IMR-90 (cell line): ENCODE data around the gene CCDC40. TPM values are rescaled to one million over a fixed set of nuclear protein-coding genes. Genes with fewer than 3 reads are reported as not detected.

Experiments
- ATAC-seq: fragments of 200-7000 bp; cut with Tn5 transposase; 2 replicates; pipeline ENCODE4 v1.9.1; 2020; ENCODE audit warnings: low read depth, mild to moderate bottlenecking, moderate library complexity
- BruUV-seq: library from RNA; stranded (reverse); fragments of 400-500 nt; replicated peaks from 2 replicates; lab custom pipeline; 2021; lab: Mats Ljungman, UMichigan
- CTCF ChIA-PET: fragments of 300-600 bp; formaldehyde crosslinking; extraction: SDS; loops from one replicate; lab custom pipeline; 2021; ENCODE audit warnings: antibody characterized with exemption; lab: Yijun Ruan, JAX
- POLR2A ChIA-PET: fragments of 300-600 bp; sonication (Branson Sonifier 250); formaldehyde crosslinking; loops from one replicate; lab custom pipeline; 2022; ENCODE audit warnings: antibody characterized with exemption; ENCODE audit not compliant: unreplicated experiment; lab: Charles Lee
- DNase-seq: peaks from one replicate; pipeline ENCODE4 v3.0.0; 2013
- H2AFZ ChIP-seq: replicated peaks from 2 replicates; pipeline ENCODE3; 2013; ENCODE audit warnings: low read length, mild to moderate bottlenecking; ENCODE audit not compliant: poor library complexity
- H2AK5ac ChIP-seq: 2 replicates; pipeline ENCODE4 v1.6.1; 2013; ENCODE audit warnings: low read depth, low read length, inconsistent platforms
- H2AK9ac ChIP-seq: replicated peaks from 2 replicates; pipeline ENCODE3; 2013; ENCODE audit warnings: mild to moderate bottlenecking, low read depth, low read length, moderate library complexity; ENCODE audit not compliant: poor library complexity
- H2BK120ac ChIP-seq: 2 replicates; pipeline ENCODE4 v1.6.1; 2013; ENCODE audit warnings: low read depth, low read length, inconsistent platforms
- H2BK15ac ChIP-seq: 3 replicates; pipeline ENCODE4 v1.6.1; 2013; ENCODE audit warnings: low read depth, low read length, inconsistent platforms
- H2BK20ac ChIP-seq: 2 replicates; pipeline ENCODE4 v1.6.1; 2013; ENCODE audit warnings: low read depth, mild to moderate bottlenecking, inconsistent platforms, low read length, moderate library complexity
- H2BK5ac ChIP-seq: 2 replicates; pipeline ENCODE4 v1.6.1; 2013; ENCODE audit warnings: mild to moderate bottlenecking, low read depth, low read length, inconsistent platforms; ENCODE audit not compliant: poor library complexity, severe bottlenecking
- H3K14ac ChIP-seq: replicated peaks from 2 replicates; pipeline ENCODE4 v1.6.1; 2013; ENCODE audit warnings: low read depth, low read length, inconsistent platforms
- H3K18ac ChIP-seq: 2 replicates; pipeline ENCODE4 v1.6.1; 2013; ENCODE audit warnings: low read depth, low read length, control low read depth
- H3K23ac ChIP-seq: 2 replicates; pipeline ENCODE4 v1.6.1; 2013; ENCODE audit warnings: low read depth, low read length, inconsistent platforms
- H3K27ac ChIP-seq: 2 replicates; pipeline ENCODE4 v1.5.1; 2013; ENCODE audit warnings: mild to moderate bottlenecking, control low read depth, low read length; ENCODE audit not compliant: insufficient read depth
- H3K27me3 ChIP-seq: 2 replicates; pipeline ENCODE4 v1.6.1; 2013; ENCODE audit warnings: low read length; ENCODE audit not compliant: control insufficient read depth, insufficient read depth
- H3K36me3 ChIP-seq: 2 replicates; pipeline ENCODE4 v1.6.1; 2013; ENCODE audit warnings: low read length, mixed read lengths; ENCODE audit not compliant: control insufficient read depth, insufficient read depth
- H3K4ac ChIP-seq: 2 replicates; pipeline ENCODE4 v1.6.1; 2013; ENCODE audit warnings: low read depth, low read length, inconsistent platforms
- H3K4me1 ChIP-seq: 2 replicates; pipeline ENCODE4 v1.6.1; 2013; ENCODE audit warnings: low read length, mixed read lengths; ENCODE audit not compliant: control insufficient read depth, insufficient read depth
- H3K4me2 ChIP-seq: 2 replicates; pipeline ENCODE4 v1.6.1; 2013; ENCODE audit warnings: low read depth, mild to moderate bottlenecking, control low read depth, low read length, moderate library complexity
- H3K4me3 ChIP-seq: 2 replicates; pipeline ENCODE4 v1.5.1; 2013; ENCODE audit warnings: low read depth, mild to moderate bottlenecking, control low read depth, low read length, moderate library complexity; ENCODE audit not compliant: insufficient read depth
- H3K56ac ChIP-seq: 2 replicates; pipeline ENCODE4 v1.6.1; 2013; ENCODE audit warnings: low read length, inconsistent platforms; ENCODE audit not compliant: insufficient read depth; ENCODE audit errors: extremely low read depth
- H3K79me1 ChIP-seq, 2 experiments: 2 replicates each; pipeline ENCODE4 v1.6.1; 2013; ENCODE audit warnings: low read length in 2 of 2, inconsistent platforms in 1 of 2, low read depth in 1 of 2
- H3K9ac ChIP-seq: 2 replicates; pipeline ENCODE4 v1.6.1; 2013; ENCODE audit warnings: low read depth, low read length, control low read depth
- H3K9me1 ChIP-seq: 2 replicates; pipeline ENCODE4 v1.6.1; 2013; ENCODE audit warnings: low read length, inconsistent platforms; ENCODE audit not compliant: insufficient read depth
- H3K9me3 ChIP-seq: 2 replicates; pipeline ENCODE4 v1.6.1; 2013; ENCODE audit warnings: low read length; ENCODE audit not compliant: control insufficient read depth, insufficient read depth
- H4K20me1 ChIP-seq: 2 replicates; pipeline ENCODE4 v1.6.1; 2013; ENCODE audit warnings: low read length, inconsistent platforms; ENCODE audit not compliant: insufficient read depth
- H4K5ac ChIP-seq: 2 replicates; pipeline ENCODE4 v1.6.1; 2013; ENCODE audit warnings: mild to moderate bottlenecking, low read depth, low read length, control low read depth
- H4K8ac ChIP-seq, 2 experiments: 2 replicates each; pipeline ENCODE4 v1.6.1; 2013; ENCODE audit warnings: low read depth in 2 of 2, low read length in 2 of 2, control low read depth in 1 of 2, inconsistent platforms in 1 of 2
- H4K91ac ChIP-seq: 2 replicates; pipeline ENCODE4 v1.6.1; 2013; ENCODE audit warnings: low read depth, low read length, inconsistent platforms; ENCODE audit not compliant: insufficient read depth
- BHLHE40 ChIP-seq: fragments of 150-350 bp; IDR thresholded peaks from 2 replicates; pipeline ENCODE4 v1.6.1; 2016; ENCODE audit warnings: mild to moderate bottlenecking, low read depth, low read length
- CEBPB ChIP-seq: IDR thresholded peaks from 2 replicates; pipeline ENCODE4 v1.6.1; 2012; ENCODE audit warnings: low read depth, low read length, improper control_type of control experiment
- CHD1 ChIP-seq: IDR thresholded peaks from 2 replicates; pipeline ENCODE4 v1.6.1; 2012; ENCODE audit warnings: low read depth, low read length, improper control_type of control experiment
- FOS ChIP-seq: fragments of 150-350 bp; IDR thresholded peaks from 2 replicates; pipeline ENCODE4 v1.6.1; 2016; ENCODE audit warnings: low read depth, low read length
- MAZ ChIP-seq: IDR thresholded peaks from 2 replicates; pipeline ENCODE4 v1.6.1; 2012; ENCODE audit warnings: low read depth, mild to moderate bottlenecking, low read length, improper control_type of control experiment, moderate library complexity, borderline replicate concordance
- MXI1 ChIP-seq: IDR thresholded peaks from 2 replicates; pipeline ENCODE4 v1.6.1; 2012; ENCODE audit warnings: low read depth, mild to moderate bottlenecking, low read length, moderate library complexity, borderline replicate concordance
- NFE2L2 ChIP-seq: fragments of 150-350 bp; IDR thresholded peaks from 2 replicates; pipeline ENCODE4 v1.6.1; 2016; ENCODE audit warnings: low read depth, mild to moderate bottlenecking, low read length
- RCOR1 ChIP-seq: IDR thresholded peaks from 2 replicates; pipeline ENCODE4 v1.6.1; 2012; ENCODE audit warnings: mild to moderate bottlenecking, low read length, improper control_type of control experiment; ENCODE audit not compliant: insufficient replicate concordance
- SMC3 ChIP-seq: fragments of 150-350 bp; IDR thresholded peaks from 2 replicates; pipeline ENCODE4 v1.6.1; 2016; ENCODE audit warnings: low read depth, mild to moderate bottlenecking, antibody characterized with exemption, low read length, moderate library complexity
- WGBS, 2 experiments: methylation state at CpG; one replicate each; pipeline versions ENCODE4 v1.1.5 to v1.1.7; 2013; ENCODE audit warnings: missing lambda C conversion rate in 2 of 2; ENCODE audit not compliant: insufficient read length in 1 of 2; ENCODE audit errors: extremely low coverage in 2 of 2; 5-methylcytosine and 5-hydroxymethylcytosine counted together
- dilution Hi-C: fragments of 300-500 bp; cut with HindIII; formaldehyde crosslinking; loops from one replicate; pipeline ENCODE4 v1.14.3; 2018; ENCODE audit warnings: low sequenced_read_pairs; ENCODE audit not compliant: unreplicated experiment
- in situ Hi-C: fragments of 300-500 bp; cut with MboI; formaldehyde crosslinking; loops from 3 replicates; pipeline ENCODE4 v1.14.3; 2019; ENCODE audit warnings: low sequenced_read_pairs, inconsistent platforms, mixed read lengths
- intact Hi-C: fragments of 100-400 bp; cut with micrococcal nuclease; formaldehyde crosslinking; loops from 2 replicates; pipeline ENCODE4 v1.10.0; 2022
- polyA plus RNA-seq, 3 experiments: library from polyadenylated mRNA; depleted of rRNA; stranded (reverse); fragments of >200 nt; gene quantifications; 2 replicates each; pipeline ENCODE4 v1.2.3, GENCODE V29; 2012; ENCODE audit warnings: low replicate concordance in 1 of 3
- total RNA-seq: library from RNA; depleted of rRNA; stranded (reverse); fragments of >200 nt; gene quantifications from 2 replicates; pipeline ENCODE4 v1.2.3, GENCODE V29; 2012
- TF ChIP-seq, protein P1 (sequence below): fragments of 150-350 bp; IDR thresholded peaks from 2 replicates; pipeline ENCODE4 v1.6.1; 2016; ENCODE audit warnings: low read depth, mild to moderate bottlenecking, low read length, moderate library complexity, borderline replicate concordance
- TF ChIP-seq, protein P2 (sequence below): conservative IDR thresholded peaks from 2 replicates; pipeline ENCODE4 v1.5.1; 2012; ENCODE audit warnings: mild to moderate bottlenecking, low read depth, low read length, improper control_type of control experiment

Gene CCDC40
- total and polyA plus RNA-seq, 2 of the 4 experiments (the other 2 are of a cell fraction) = 0.90 to 4.7 TPM

- H2AFZ ChIP-seq = no peak overlapping the region
- no peak overlapping the region for H2BK15ac ChIP-seq
- H4K20me1 ChIP-seq = no peaks in the 10 kb centered on the region
- H3K27ac ChIP-seq = no peak overlapping the region
- dilution Hi-C loops = no loop called here
- H2BK120ac ChIP-seq = no peak overlapping the region
- no peak for ATAC-seq
- no peak overlapping the region for H2AK9ac ChIP-seq
- H3K18ac ChIP-seq = no peak overlapping the region
- no peak overlapping the region for H3K14ac ChIP-seq
- BruUV-seq = no TSS peak
- no peak for TF ChIP-seq CEBPB
- no peak for TF ChIP-seq CHD1
- TF ChIP-seq RCOR1 = no peak
- TF ChIP-seq, protein P1, sequence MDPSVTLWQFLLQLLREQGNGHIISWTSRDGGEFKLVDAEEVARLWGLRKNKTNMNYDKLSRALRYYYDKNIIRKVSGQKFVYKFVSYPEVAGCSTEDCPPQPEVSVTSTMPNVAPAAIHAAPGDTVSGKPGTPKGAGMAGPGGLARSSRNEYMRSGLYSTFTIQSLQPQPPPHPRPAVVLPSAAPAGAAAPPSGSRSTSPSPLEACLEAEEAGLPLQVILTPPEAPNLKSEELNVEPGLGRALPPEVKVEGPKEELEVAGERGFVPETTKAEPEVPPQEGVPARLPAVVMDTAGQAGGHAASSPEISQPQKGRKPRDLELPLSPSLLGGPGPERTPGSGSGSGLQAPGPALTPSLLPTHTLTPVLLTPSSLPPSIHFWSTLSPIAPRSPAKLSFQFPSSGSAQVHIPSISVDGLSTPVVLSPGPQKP = no peak
- TF ChIP-seq, protein P2, sequence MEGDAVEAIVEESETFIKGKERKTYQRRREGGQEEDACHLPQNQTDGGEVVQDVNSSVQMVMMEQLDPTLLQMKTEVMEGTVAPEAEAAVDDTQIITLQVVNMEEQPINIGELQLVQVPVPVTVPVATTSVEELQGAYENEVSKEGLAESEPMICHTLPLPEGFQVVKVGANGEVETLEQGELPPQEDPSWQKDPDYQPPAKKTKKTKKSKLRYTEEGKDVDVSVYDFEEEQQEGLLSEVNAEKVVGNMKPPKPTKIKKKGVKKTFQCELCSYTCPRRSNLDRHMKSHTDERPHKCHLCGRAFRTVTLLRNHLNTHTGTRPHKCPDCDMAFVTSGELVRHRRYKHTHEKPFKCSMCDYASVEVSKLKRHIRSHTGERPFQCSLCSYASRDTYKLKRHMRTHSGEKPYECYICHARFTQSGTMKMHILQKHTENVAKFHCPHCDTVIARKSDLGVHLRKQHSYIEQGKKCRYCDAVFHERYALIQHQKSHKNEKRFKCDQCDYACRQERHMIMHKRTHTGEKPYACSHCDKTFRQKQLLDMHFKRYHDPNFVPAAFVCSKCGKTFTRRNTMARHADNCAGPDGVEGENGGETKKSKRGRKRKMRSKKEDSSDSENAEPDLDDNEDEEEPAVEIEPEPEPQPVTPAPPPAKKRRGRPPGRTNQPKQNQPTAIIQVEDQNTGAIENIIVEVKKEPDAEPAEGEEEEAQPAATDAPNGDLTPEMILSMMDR = no peak
- no peak for TF ChIP-seq NFE2L2
- no peak for TF ChIP-seq BHLHE40
- no peak for TF ChIP-seq SMC3
- no peak for TF ChIP-seq MXI1
- TF ChIP-seq FOS = no peak
- TF ChIP-seq MAZ = no peak
- no peak overlapping the region for H4K5ac ChIP-seq
- CTCF ChIA-PET = no interaction called here
- intact Hi-C loops = no loop called here
- POLR2A ChIA-PET = no interaction called here
- H3K23ac ChIP-seq = no peak overlapping the region
- H4K91ac ChIP-seq = no peak overlapping the region
- H3K9me3 ChIP-seq = no peaks in the 10 kb centered on the region
- peaks cover 5% of the 10 kb centered on the region for H3K4me1 ChIP-seq
- no peaks in the 10 kb centered on the region for H3K79me1 ChIP-seq
- H2BK20ac ChIP-seq = no peak overlapping the region
- H4K8ac ChIP-seq = no peak overlapping the region
- WGBS, 2 experiments = 82% methylated on average over 8 of the region's 24 CpGs; no CpG with 5 or more reads in 1 of the 2 experiments
- in situ Hi-C loops = no loop called here
- H3K56ac ChIP-seq = no peak overlapping the region
- H3K9ac ChIP-seq = no peak overlapping the region
- H3K4me3 ChIP-seq = no peak overlapping the region
- H2BK5ac ChIP-seq = no peak overlapping the region
- peaks cover 7% of the 10 kb centered on the region for H3K9me1 ChIP-seq
- no peak overlapping the region for H2AK5ac ChIP-seq
- DNase-seq = no peak
- H3K4ac ChIP-seq = no peak overlapping the region
- H3K36me3 ChIP-seq = peaks cover 3% of the 10 kb centered on the region; the same call in 1 of the 2 replicates
- no peak overlapping the region for H3K4me2 ChIP-seq
- no peaks in the 10 kb centered on the region for H3K27me3 ChIP-seq
These were observed 76.1 kb downstream of the CCDC40 start for GRCh38 chr17:80112471-80113032.
